CD4-positive, alpha-beta T cell treated with Interleukin-15 for 4 hours (primary cell): ENCODE results near the gene PCNT.
"Not testable (repeated sequence)": the region's sequence is repeated elsewhere in the genome, so short reads cannot be mapped to it uniquely, and the experiment has no call there.

Source experiments
- DNase-seq: peaks from one replicate; pipeline ENCODE4 v3.0.0-alpha.2; 2020; ENCODE audit warnings: low spot score

PCNT gene

GRCh38 chr21:46385846-46386733 lies 62.1 kb downstream of the PCNT start:
- DNase-seq = no peak

GRCh38 chr21:46386734-46387088 lies 62.8 kb downstream of the PCNT start:
- no peak for DNase-seq

GRCh38 chr21:46388206-46388880 lies 64.4 kb downstream of the PCNT start:
- DNase-seq = no peak

GRCh38 chr21:46388896-46389295 lies 64.9 kb downstream of the PCNT start:
- DNase-seq = no peak

- no peak for DNase-seq
Observed at GRCh38 chr21:46390603-46391545, 66.9 kb downstream of the PCNT start.

- no peak for DNase-seq
Observed at GRCh38 chr21:46391773-46392172, 67.8 kb downstream of the PCNT start.

GRCh38 chr21:46392921-46393320 lies 69.0 kb downstream of the PCNT start:
- DNase-seq = no peak

- DNase-seq = no peak
Observed at GRCh38 chr21:46393451-46393940, 69.5 kb downstream of the PCNT start.

GRCh38 chr21:46393941-46394594 lies 70.1 kb downstream of the PCNT start:
- DNase-seq = no peak

- DNase-seq = no peak
Observed at GRCh38 chr21:46394595-46395104, 70.7 kb downstream of the PCNT start.

GRCh38 chr21:46397211-46397905 lies 73.4 kb downstream of the PCNT start:
- DNase-seq = no peak

- no peak for DNase-seq
Observed at GRCh38 chr21:46397993-46398392, 74.0 kb downstream of the PCNT start.

- no peak for DNase-seq
Observed at GRCh38 chr21:46399129-46399528, 75.2 kb downstream of the PCNT start.

GRCh38 chr21:46399686-46400085 lies 75.7 kb downstream of the PCNT start:
- no peak for DNase-seq

- DNase-seq = no peak
Observed at GRCh38 chr21:46401186-46401910, 77.4 kb downstream of the PCNT start.

- no peak for DNase-seq
Observed at GRCh38 chr21:46402421-46402820, 78.5 kb downstream of the PCNT start.

- DNase-seq = not testable (repeated sequence)
Observed at GRCh38 chr21:46403234-46403811, 79.4 kb downstream of the PCNT start.

GRCh38 chr21:46404306-46404705 lies 80.3 kb downstream of the PCNT start:
- DNase-seq = no peak

- no peak for DNase-seq
Observed at GRCh38 chr21:46406001-46406400, 82.0 kb downstream of the PCNT start.
